SU-DHL-6 (cell line): ENCODE measurements around the gene MRPL14.
"Not testable (repeated sequence)": the region's sequence is repeated elsewhere in the genome, so short reads cannot be mapped to it uniquely, and the experiment has no call there.

Experiments
- H2AFZ ChIP-seq: fragments of 200-600 bp; sonication (generic); 2 replicates; pipeline ENCODE4 v1.6.1; 2014; ENCODE audit warnings: low read depth, mild to moderate bottlenecking, moderate library complexity, mixed read lengths, antibody characterized with exemption, low read length; ENCODE audit not compliant: severe bottlenecking
- H3F3A ChIP-seq: fragments of 200-600 bp; shearing (Covaris generic); 2 replicates; pipeline ENCODE4 v1.6.0; 2016; ENCODE audit warnings: antibody characterized with exemption, mild to moderate bottlenecking; ENCODE audit not compliant: insufficient read depth
- H3K27ac ChIP-seq: fragments of 200-600 bp; sonication (generic); 2 replicates; pipeline ENCODE4 v1.5.1; 2016; ENCODE audit warnings: low read depth, mild to moderate bottlenecking, low read length, moderate library complexity, mixed read lengths
- H3K27me3 ChIP-seq: fragments of 200-600 bp; sonication (generic), shearing (Covaris generic); 2 replicates; pipeline ENCODE4 v1.6.0; 2014; ENCODE audit warnings: mild to moderate bottlenecking, low read length
- H3K36me3 ChIP-seq: fragments of 200-600 bp; sonication (generic); 2 replicates; pipeline ENCODE4 v1.6.1; 2014; ENCODE audit warnings: mild to moderate bottlenecking, low read length, mixed read lengths
- H3K4me2 ChIP-seq: fragments of 300-600, 200-600 bp; shearing (Covaris generic), sonication (generic); 2 replicates; pipeline ENCODE4 v1.6.0; 2014; ENCODE audit warnings: low read length, low read depth, mild to moderate bottlenecking; ENCODE audit not compliant: poor library complexity, severe bottlenecking
- H3K4me3 ChIP-seq: fragments of 200-600 bp; sonication (generic); 2 replicates; pipeline ENCODE4 v1.5.1; 2014; ENCODE audit warnings: antibody characterized with exemption, low read length, mild to moderate bottlenecking, mixed read lengths; ENCODE audit not compliant: insufficient read depth, poor library complexity, severe bottlenecking
- H3K79me2 ChIP-seq: fragments of 200-600 bp; sonication (generic); 2 replicates; pipeline ENCODE4 v1.6.1; 2014; ENCODE audit warnings: mild to moderate bottlenecking, low read length, moderate library complexity; ENCODE audit not compliant: insufficient read depth
- H3K9ac ChIP-seq: fragments of 200-600 bp; sonication (generic); 2 replicates; pipeline ENCODE4 v1.7.0; 2014; ENCODE audit warnings: mild to moderate bottlenecking, low read length
- H3K9me2 ChIP-seq: fragments of 200-600 bp; sonication (generic); replicated peaks from 2 replicates; pipeline ENCODE4 v1.6.1; 2014; ENCODE audit warnings: low read length; ENCODE audit not compliant: insufficient read depth
- H3K9me3 ChIP-seq: fragments of 200-600 bp; sonication (generic); 2 replicates; pipeline ENCODE4 v1.6.1; 2014; ENCODE audit warnings: low read length, mixed read lengths; ENCODE audit not compliant: insufficient read depth
- H4K20me1 ChIP-seq: fragments of 200-600 bp; sonication (generic); 2 replicates; pipeline ENCODE4 v1.6.1; 2014; ENCODE audit warnings: low read depth, mild to moderate bottlenecking, antibody characterized with exemption, low read length, moderate library complexity, mixed read lengths
- CTCF ChIP-seq: fragments of 200-600 bp; sonication (generic); IDR thresholded peaks from one replicate; pipeline ENCODE4 v1.5.1; 2017; ENCODE audit warnings: antibody characterized with exemption, mild to moderate bottlenecking, low read length, moderate library complexity; ENCODE audit not compliant: insufficient read depth, poor library complexity, severe bottlenecking
- EZH2phosphoT487 ChIP-seq: fragments of 200-600 bp; sonication (generic), shearing (Covaris generic); conservative IDR thresholded peaks from 2 replicates; pipeline ENCODE4 v1.6.1; 2018; ENCODE audit warnings: mild to moderate bottlenecking, antibody characterized with exemption, low read length, moderate library complexity, mixed read lengths

MRPL14 gene

DNA sequence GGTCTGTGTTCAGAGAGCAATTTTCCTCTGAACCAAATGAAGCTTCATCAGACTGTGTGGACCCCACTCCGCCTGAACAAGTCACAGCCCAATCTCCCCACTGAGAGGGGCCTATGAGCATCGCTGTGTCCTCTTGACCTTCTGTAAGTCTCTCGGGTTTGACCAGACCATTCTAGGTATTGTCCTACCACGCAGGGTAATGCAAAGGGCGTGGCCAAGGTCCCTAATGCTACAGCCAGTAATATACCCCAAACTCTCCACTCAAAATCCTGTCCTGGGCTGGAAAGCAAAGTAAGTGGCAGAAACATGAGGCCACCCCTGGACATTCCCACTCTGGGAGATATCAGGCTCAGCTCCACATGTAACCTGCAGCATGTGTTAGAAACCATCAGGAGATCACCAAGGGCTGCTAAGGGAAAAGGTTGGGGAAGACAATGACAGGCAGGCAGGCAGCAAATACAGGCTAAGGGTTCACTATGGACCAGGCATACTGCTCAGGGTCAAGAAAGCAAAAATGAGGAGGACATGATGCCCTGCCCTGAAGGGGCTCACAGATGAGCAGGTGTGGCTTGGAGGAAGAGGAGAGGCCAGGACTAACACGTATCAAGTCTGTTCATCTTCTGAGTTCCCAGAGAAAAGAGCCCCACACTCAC, 33.4 kb downstream of the MRPL14 start:
- no peaks in the 10 kb centered on the region for H4K20me1 ChIP-seq
- no peaks in the 10 kb centered on the region for H3K9me3 ChIP-seq
- H3K9me2 ChIP-seq: no peaks in the 10 kb centered on the region
- no peaks in the 10 kb centered on the region for H3K79me2 ChIP-seq
- H3K27ac ChIP-seq: no peak overlapping the region
- no peak overlapping the region for H2AFZ ChIP-seq
- H3K4me3 ChIP-seq: no peak overlapping the region
- no peak overlapping the region for H3K4me2 ChIP-seq
- TF ChIP-seq CTCF (no peak), EZH2phosphoT487 (no peak)
- H3K27me3 ChIP-seq: no peaks in the 10 kb centered on the region
- H3F3A ChIP-seq: peaks cover 13% of the 10 kb centered on the region
- H3K36me3 ChIP-seq: no peaks in the 10 kb centered on the region; the same call in 1 of the 2 replicates
- H3K9ac ChIP-seq: no peak overlapping the region

GRCh38 chr6:44093066-44093465, 34.2 kb downstream of the MRPL14 start:
- H3K4me3 ChIP-seq: no peak overlapping the region
- TF ChIP-seq EZH2phosphoT487 (no peak), CTCF (no peak)
- no peaks in the 10 kb centered on the region for H3K27me3 ChIP-seq
- H3K27ac ChIP-seq: no peak overlapping the region
- H2AFZ ChIP-seq: no peak overlapping the region
- H3K9me2 ChIP-seq: no peaks in the 10 kb centered on the region
- H3F3A ChIP-seq: peaks cover 11% of the 10 kb centered on the region
- no peak overlapping the region for H3K4me2 ChIP-seq
- H3K9ac ChIP-seq: no peak overlapping the region
- H3K36me3 ChIP-seq: no peaks in the 10 kb centered on the region; the same call in 1 of the 2 replicates
- H4K20me1 ChIP-seq: no peaks in the 10 kb centered on the region
- no peaks in the 10 kb centered on the region for H3K79me2 ChIP-seq
- no peaks in the 10 kb centered on the region for H3K9me3 ChIP-seq

DNA sequence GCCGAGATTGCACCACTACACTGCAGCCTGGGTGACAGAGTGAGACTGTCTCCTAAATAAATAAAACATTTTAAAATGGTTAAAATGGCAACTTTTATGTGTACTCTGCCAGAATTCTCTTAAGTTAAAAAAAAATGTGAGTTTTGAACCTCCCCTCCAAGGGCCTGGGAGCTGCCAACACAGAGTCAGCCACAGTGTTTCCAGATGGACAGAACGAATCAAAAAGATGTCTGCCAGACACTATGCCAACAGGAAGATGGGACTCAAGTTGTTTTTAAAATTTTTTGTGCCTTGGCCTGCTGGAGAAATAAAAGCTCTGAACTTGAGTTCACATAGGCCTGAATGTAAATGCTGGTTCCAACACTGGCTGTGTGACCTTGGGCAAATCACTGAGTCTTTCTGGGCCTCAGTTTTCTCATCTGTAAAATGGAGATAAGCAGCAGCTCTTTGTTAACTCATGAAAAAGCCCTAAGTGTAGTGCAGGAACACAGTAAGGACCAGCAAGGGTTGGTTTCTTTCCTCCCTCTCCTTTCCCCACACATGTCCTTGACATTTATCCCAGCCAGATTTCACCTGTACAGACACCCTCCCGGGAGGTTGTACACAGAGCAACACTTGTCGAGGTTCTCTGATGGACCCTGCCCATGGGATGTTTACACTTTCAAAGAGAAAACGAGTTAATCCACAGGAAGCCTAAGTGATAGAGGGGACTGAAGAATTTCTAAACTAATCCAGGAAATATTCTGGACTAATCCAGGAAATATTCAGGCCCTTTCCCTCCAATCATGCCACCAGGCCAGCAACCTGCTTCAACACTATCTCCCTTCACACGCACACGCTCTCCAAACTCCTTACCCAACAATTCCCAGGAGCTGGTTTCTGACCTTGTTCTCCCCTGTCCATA, 35.0 kb downstream of the MRPL14 start:
- Histone ChIP-seq H3K9me3 (no peaks in the 10 kb centered on the region), H3K27me3 (no peaks in the 10 kb centered on the region), H3K4me2 (no peak overlapping the region), H2AFZ (no peak overlapping the region), H3K79me2 (no peaks in the 10 kb centered on the region), H3K4me3 (no peak overlapping the region), H4K20me1 (no peaks in the 10 kb centered on the region), H3K36me3 (no peaks in the 10 kb centered on the region; the same call in 1 of the 2 replicates), H3K9ac (no peak overlapping the region), H3K27ac (no peak overlapping the region), H3K9me2 (no peaks in the 10 kb centered on the region), H3F3A (peaks cover 3% of the 10 kb centered on the region; the same call in 1 of the 2 replicates)
- TF ChIP-seq CTCF (no peak), EZH2phosphoT487 (no peak)

GRCh38 chr6:44091356-44091755, 35.9 kb downstream of the MRPL14 start:
- not testable (repeated sequence) for H3K9ac ChIP-seq, H3K27ac ChIP-seq, H4K20me1 ChIP-seq, H2AFZ ChIP-seq, H3K79me2 ChIP-seq, H3F3A ChIP-seq, H3K9me2 ChIP-seq, H3K36me3 ChIP-seq, H3K9me3 ChIP-seq, H3K27me3 ChIP-seq, H3K4me2 ChIP-seq, H3K4me3 ChIP-seq
